HG03097 (cell line): Measurements from ENCODE around the gene ARHGEF3.

Experiments
- ATAC-seq: cut with Tn5 transposase; IDR thresholded peaks from one replicate; pipeline ENCODE4 v1.9.1; 2021; ENCODE audit not compliant: unreplicated experiment, low FRiP score

The ARHGEF3 gene

DNA sequence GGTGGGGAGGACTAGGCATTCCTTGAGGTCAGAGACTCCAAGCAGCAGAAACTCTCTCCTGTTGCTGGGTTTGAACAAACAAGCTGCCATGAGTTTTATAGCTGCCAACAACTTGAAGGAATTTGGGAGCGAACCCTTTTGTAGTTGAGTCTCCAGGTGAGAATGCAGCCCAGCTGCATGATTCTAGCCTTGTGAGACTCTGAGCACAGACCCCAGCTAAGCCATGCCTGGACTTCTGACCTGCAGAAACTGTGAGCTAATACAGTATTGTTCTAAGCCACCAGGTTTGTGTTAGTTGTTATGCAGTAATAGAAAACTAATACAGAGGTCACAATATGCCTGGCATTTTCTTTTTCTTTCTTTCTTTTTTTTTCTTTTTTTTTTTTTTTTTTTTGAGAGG is 112.4 kb downstream of the ARHGEF3 start:
- ATAC-seq: no peak

DNA sequence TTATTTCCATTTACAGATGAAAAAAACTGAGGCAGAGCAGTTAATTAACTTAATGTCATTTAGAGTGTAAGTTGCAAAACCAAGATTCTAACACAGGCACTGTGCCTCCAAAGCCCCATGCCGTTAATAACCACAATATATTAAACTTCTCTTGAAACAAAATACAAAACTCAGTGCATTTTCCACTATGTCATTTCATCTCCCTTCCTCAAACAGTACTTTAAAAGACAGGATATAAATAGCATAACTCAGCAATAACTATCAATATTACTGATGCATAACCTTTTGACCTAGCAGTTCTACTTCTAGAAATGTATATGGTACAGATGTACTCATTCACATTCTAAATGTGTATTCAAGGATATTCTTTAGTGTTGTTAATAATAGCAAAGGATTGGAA is 113.6 kb downstream of the ARHGEF3 start:
- ATAC-seq: no peak

DNA sequence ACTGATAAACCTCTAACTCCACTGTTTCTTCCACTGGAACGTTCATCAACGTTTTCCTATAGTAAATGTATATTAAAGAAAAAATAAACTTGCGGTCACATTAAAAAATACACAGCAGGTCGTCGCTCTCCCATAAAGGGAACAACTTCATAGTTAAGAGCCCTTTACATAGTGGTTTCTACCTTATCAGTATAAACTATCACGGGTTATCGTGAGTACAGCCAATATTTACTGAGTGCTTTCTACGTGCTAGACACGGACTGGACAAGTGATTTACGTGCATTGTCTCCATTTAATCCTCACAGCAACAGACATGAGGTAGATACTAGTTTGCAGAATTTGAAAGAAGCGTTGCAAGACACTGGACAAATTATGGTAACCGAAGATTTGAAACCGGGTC is 117.7 kb downstream of the ARHGEF3 start:
- ATAC-seq: no peak

DNA sequence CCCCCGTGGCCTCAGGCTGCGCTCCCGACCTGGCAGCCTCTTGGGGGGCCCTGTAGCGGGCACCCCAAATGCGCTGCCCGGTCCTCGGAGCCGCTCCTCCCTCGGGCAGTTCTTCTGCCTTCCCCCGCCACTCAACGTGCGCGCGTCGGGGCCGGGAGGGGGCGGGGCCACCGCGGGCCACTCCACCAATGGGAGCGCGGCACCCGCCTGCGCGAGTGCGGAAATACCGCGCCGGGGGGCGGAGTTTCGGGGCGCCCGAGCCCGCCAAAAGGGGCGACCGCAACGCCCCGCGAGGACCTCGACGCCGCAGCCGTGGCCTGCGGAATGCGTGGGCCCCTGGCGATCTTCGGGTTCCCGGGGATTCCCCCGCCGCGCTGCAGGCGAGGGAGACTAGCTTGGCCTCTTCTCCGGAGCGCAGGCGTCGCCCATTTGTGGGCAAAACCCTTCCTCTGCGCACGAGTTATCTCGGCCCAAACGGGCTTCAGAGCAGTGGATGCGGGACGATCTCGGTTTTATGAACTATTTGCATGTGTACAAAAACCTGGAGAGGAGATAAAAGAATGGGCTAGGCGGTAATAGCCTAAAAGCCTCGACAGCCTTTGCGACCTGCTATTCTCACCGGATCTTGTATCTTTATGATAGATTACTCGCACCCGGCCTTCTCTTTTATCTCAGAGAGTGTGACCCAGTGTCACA is 118.5 kb downstream of the ARHGEF3 start, which contains the start of gene TASOR:
TSS of gene TASOR (minus strand) at position 144 of the 696 bp plus-strand sequence. CDS start 259 bp downstream, outside the sequence.
- peak; percentile 69 for ATAC-seq

DNA sequence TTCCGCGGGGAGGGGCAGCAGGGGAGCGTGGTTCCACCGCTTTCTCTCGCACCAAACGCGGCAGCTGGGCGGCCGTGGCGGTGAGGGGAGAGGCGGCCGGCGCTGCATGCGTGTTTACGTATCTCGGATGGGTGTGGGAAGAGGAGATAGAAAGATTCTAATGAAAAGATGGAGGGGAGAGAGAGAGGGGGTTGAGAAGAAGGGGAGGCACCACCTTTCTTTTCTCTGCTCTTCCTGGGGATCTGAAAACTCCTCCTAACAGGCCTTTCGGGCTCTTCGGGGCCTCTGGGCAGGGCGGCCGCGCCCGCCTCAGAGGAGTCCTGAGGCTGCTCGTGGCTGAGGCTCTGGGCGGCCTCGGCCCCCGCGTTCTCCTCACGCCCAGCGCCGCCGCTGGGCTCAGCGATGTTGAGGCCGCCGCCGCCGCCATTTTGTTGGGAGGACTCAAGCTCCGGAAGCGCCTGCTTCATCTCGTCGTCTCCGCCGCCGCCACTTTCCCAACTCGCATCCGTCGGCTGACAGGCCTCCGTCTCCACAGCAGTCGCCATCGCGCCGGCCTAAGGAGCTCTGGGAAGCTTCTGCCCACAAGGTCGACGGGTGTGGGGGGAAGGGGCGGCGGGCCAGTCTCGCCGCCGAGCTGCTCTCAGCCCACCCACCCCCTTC is 119.2 kb downstream of the ARHGEF3 start:
- peak; percentile 69 for ATAC-seq

DNA sequence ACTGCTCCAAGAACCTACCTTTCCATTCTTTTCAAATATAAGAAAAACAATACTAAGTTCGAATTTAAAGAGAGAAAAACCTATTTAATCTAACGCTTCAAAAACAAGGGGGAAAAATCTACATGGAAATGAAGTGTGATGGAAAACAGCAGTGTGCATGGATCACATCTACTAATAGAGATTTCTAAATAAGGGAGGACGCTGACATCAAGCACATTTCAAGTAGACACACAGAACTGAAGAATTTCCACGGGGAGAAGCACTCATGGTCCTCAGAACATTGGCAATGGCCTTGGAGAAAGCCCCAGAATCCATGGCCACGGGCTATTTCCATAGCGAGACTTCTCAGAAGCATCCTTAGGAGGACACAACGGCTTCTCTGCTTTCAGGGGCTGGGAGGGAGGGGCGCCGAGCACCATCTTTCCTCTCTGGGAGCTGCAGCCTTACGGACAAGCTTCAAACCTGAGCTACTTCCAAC is 119.7 kb downstream of the ARHGEF3 start:
- ATAC-seq: no peak

DNA sequence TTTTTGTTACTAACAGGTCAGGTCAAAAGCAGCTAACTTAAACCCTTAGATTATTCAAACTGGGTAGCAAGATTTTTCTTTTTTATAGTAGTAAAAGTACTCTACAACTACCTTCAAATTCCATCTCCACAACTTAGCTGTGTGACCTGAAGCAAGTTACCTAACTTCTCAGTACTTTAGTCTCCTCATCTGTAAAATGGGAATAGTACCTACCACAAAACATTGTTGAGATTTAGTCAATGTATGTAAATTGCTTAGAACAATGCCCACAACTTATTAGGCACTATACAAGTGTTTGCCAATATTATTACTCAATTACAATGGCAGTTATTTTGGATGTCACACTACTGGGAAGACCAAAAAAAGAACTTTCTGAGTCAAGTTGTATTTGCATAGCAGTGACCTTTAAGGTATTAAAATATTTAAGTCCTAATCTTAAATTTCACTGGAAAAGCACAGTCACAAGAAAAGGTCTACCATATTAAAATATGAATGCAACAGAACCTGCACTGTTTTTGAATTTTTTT is 121.6 kb downstream of the ARHGEF3 start:
- no peak for ATAC-seq
